Suprapubic skin (tissue), 3 donors: ENCODE measurements around the gene PGGHG.

ENCODE experiments used
- CTCF ChIP-seq, 2 donors: fragments of 200-600 bp in 1 of 2; fragments of 450-650 bp in 1 of 2; sonication (generic) in 1 of 2; IDR thresholded peaks; one replicate each; pipeline ENCODE4 v1.5.1; 2016 to 2019; ENCODE audit warnings: antibody characterized with exemption in 2 of 2, mild to moderate bottlenecking in 1 of 2, moderate library complexity in 1 of 2
- POLR2AphosphoS5 ChIP-seq, 3 donors: sonication (generic); formaldehyde crosslinking; IDR thresholded peaks; one replicate each; pipeline ENCODE4 v1.6.1; 2017; ENCODE audit warnings: antibody characterized with exemption in 3 of 3

DNA sequence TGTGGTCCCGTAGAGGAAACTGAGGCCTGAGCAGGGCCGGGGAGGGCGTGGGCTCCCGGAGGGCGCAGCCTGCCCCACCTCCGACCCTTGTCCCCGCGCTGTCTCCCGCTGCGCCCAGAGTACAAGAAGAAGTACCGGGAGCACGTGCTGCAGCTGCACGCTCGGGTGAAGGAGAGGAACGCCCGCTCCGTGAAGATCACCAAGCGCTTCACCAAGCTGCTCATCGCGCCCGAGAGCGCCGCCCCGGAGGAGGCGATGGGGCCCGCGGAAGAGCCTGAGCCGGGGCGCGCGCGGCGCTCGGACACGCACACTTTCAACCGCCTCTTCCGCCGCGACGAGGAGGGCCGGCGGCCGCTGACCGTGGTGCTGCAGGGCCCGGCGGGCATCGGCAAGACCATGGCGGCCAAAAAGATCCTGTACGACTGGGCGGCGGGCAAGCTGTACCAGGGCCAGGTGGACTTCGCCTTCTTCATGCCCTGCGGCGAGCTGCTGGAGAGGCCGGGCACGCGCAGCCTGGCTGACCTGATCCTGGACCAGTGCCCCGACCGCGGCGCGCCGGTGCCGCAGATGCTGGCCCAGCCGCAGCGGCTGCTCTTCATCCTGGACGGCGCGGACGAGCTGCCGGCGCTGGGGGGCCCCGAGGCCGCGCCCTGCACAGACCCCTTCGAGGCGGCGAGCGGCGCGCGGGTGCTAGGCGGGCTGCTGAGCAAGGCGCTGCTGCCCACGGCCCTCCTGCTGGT, 8.8 kb upstream of the PGGHG start:
- TF ChIP-seq CTCF (IDR thresholded peaks at IDR 0.05) (no peak), POLR2AphosphoS5 (IDR thresholded peaks at IDR 0.05) (no peak)
